GM20000 (cell line): Measurements from ENCODE around the gene ZNF680.
"Not testable (repeated sequence)": the region's sequence is repeated elsewhere in the genome, so short reads cannot be mapped to it uniquely, and the experiment has no call there.

Experiments used
- DNase-seq: peaks from one replicate; pipeline ENCODE4 v3.0.0; 2012; ENCODE audit warnings: low spot score
- TF ChIP-seq, protein P1 (sequence below): IDR thresholded peaks from 2 replicates; pipeline ENCODE4 v1.5.1; 2012; ENCODE audit warnings: mild to moderate bottlenecking, control low read depth; ENCODE audit errors: extremely low read depth, missing control alignments

Gene ZNF680

GRCh38 chr7:64602518-64602917 is 39.6 kb upstream of the ZNF680 start:
- TF ChIP-seq, protein P1, sequence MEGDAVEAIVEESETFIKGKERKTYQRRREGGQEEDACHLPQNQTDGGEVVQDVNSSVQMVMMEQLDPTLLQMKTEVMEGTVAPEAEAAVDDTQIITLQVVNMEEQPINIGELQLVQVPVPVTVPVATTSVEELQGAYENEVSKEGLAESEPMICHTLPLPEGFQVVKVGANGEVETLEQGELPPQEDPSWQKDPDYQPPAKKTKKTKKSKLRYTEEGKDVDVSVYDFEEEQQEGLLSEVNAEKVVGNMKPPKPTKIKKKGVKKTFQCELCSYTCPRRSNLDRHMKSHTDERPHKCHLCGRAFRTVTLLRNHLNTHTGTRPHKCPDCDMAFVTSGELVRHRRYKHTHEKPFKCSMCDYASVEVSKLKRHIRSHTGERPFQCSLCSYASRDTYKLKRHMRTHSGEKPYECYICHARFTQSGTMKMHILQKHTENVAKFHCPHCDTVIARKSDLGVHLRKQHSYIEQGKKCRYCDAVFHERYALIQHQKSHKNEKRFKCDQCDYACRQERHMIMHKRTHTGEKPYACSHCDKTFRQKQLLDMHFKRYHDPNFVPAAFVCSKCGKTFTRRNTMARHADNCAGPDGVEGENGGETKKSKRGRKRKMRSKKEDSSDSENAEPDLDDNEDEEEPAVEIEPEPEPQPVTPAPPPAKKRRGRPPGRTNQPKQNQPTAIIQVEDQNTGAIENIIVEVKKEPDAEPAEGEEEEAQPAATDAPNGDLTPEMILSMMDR = no peak
- DNase-seq = no peak

GRCh38 chr7:64602086-64602485 is 39.2 kb upstream of the ZNF680 start:
- TF ChIP-seq, protein P1 = no peak
- no peak for DNase-seq

GRCh38 chr7:64599359-64599758 is 36.5 kb upstream of the ZNF680 start:
- DNase-seq = no peak

GRCh38 chr7:64590971-64591370 is 28.1 kb upstream of the ZNF680 start:
- TF ChIP-seq, protein P1 = no peak

More at GRCh38 chr7:64599359-64599758, 36.5 kb upstream of the ZNF680 start:
- TF ChIP-seq, protein P1 = no peak

GRCh38 chr7:64581926-64582894 is 19.3 kb upstream of the ZNF680 start:
- DNase-seq = no peak
- TF ChIP-seq, protein P1 = no peak

More at GRCh38 chr7:64590971-64591370, 28.1 kb upstream of the ZNF680 start:
- DNase-seq = no peak

GRCh38 chr7:64581391-64581790 is 18.5 kb upstream of the ZNF680 start:
- TF ChIP-seq, protein P1 = no peak
- DNase-seq = no peak

- TF ChIP-seq, protein P1 = no peak
- no peak for DNase-seq
Measured at GRCh38 chr7:64574540-64575099, 11.7 kb upstream of the ZNF680 start.

DNA sequence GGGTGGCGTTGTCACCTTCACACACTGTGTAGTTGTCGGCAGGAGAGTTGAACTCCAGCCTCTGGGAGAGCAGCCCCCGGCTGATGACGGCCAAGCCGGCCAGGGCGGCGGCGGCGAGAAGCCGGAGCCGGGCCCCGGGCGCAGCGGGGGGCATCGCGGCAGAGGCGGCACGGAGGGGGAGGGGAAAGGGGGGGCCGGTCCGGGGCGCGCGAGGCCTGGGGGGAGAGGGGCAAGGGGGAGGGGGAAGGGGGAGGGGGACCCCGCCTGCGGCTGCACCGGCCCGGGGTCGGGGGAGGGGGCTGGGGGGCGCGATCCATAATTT is 7.4 kb upstream of the ZNF680 start:
- not testable (repeated sequence) for DNase-seq

- DNase-seq = not testable (repeated sequence)
Measured at GRCh38 chr7:64569372-64570283, 6.8 kb upstream of the ZNF680 start.
